Neural cell (in vitro differentiated cells): ENCODE results near the gene FAM110A. TPM values are rescaled to one million over a fixed set of nuclear protein-coding genes. Genes with fewer than 3 reads are reported as not detected.

Experiments used
- H2AFZ ChIP-seq: fragments of 200-600, 300-800 bp; sonication (generic), shearing (Covaris generic); 2 replicates; pipeline ENCODE4 v1.6.0; 2014; ENCODE audit warnings: low read depth, mild to moderate bottlenecking, antibody characterized with exemption, low read length, moderate library complexity
- H3F3A ChIP-seq: fragments of 200-600 bp; shearing (Covaris generic); 2 replicates; pipeline ENCODE4 v1.6.1; 2016; ENCODE audit warnings: mild to moderate bottlenecking, moderate library complexity, mixed read lengths, antibody characterized with exemption, low read length; ENCODE audit not compliant: insufficient read depth, poor library complexity, severe bottlenecking
- H3K27ac ChIP-seq: fragments of 200-600, 300-800 bp; sonication (generic), shearing (Covaris generic); 2 replicates; pipeline ENCODE4 v1.5.1; 2014; ENCODE audit warnings: mild to moderate bottlenecking, low read length, moderate library complexity
- H3K27me3 ChIP-seq: fragments of 300-800, 200-600 bp; sonication (generic), shearing (Covaris generic); 2 replicates; pipeline ENCODE4 v1.6.0; 2014; ENCODE audit warnings: mild to moderate bottlenecking, low read depth, low read length, moderate library complexity; ENCODE audit not compliant: insufficient read depth
- H3K36me3 ChIP-seq: fragments of 300-800, 200-600 bp; sonication (generic), shearing (Covaris generic); 2 replicates; pipeline ENCODE4 v1.5.1; 2014; ENCODE audit warnings: mild to moderate bottlenecking, antibody characterized with exemption, low read length, moderate library complexity; ENCODE audit not compliant: insufficient read depth
- H3K4me2 ChIP-seq: fragments of 300-800, 200-600 bp; sonication (generic), shearing (Covaris generic); 2 replicates; pipeline ENCODE4 v1.6.0; 2014; ENCODE audit warnings: mild to moderate bottlenecking, low read length
- H3K4me3 ChIP-seq: fragments of 300-800, 200-600 bp; sonication (generic), shearing (Covaris generic); 2 replicates; pipeline ENCODE4 v1.5.1; 2014; ENCODE audit warnings: mild to moderate bottlenecking, low read length, moderate library complexity
- H3K79me2 ChIP-seq: fragments of 200-600 bp; shearing (Covaris generic); replicated peaks from 2 replicates; pipeline ENCODE4 v1.6.0; 2014; ENCODE audit warnings: mild to moderate bottlenecking, low read length, moderate library complexity; ENCODE audit not compliant: insufficient read depth
- H3K9ac ChIP-seq: fragments of 300-800, 200-600 bp; sonication (generic), shearing (Covaris generic); 2 replicates; pipeline ENCODE4 v1.6.1; 2016; ENCODE audit warnings: mild to moderate bottlenecking, low read length, mixed read lengths
- H3K9me2 ChIP-seq: fragments of 200-600 bp; shearing (Covaris generic); 2 replicates; pipeline ENCODE4 v1.6.1; 2016; ENCODE audit warnings: mild to moderate bottlenecking, low read length, mixed read lengths; ENCODE audit not compliant: insufficient read depth
- H3K9me3 ChIP-seq: fragments of 200-600, 300-800 bp; sonication (generic), shearing (Covaris generic); 2 replicates; pipeline ENCODE4 v1.6.1; 2016; ENCODE audit warnings: mild to moderate bottlenecking, mixed run types, low read length, moderate library complexity, mixed read lengths
- H4K20me1 ChIP-seq: fragments of 200-600 bp; shearing (Covaris generic); 2 replicates; pipeline ENCODE4 v1.6.1; 2016; ENCODE audit warnings: mild to moderate bottlenecking, mixed run types; ENCODE audit not compliant: insufficient read depth
- EP300 ChIP-seq: fragments of 450-650 bp; conservative IDR thresholded peaks from 2 replicates; pipeline ENCODE4 v1.6.1; 2014; ENCODE audit warnings: antibody characterized with exemption, mild to moderate bottlenecking, moderate library complexity; ENCODE audit not compliant: poor library complexity, severe bottlenecking
- EZH2 ChIP-seq: fragments of 200-600, 300-800 bp; shearing (Covaris generic), sonication (generic); IDR thresholded peaks from 2 replicates; pipeline ENCODE4 v1.6.1; 2014; ENCODE audit warnings: antibody characterized with exemption, low read length, borderline replicate concordance, mild to moderate bottlenecking; ENCODE audit not compliant: insufficient read depth, poor library complexity, severe bottlenecking
- MXI1 ChIP-seq: fragments of 450-650 bp; conservative IDR thresholded peaks from 2 replicates; pipeline ENCODE4 v1.6.1; 2014; ENCODE audit warnings: antibody characterized with exemption, mild to moderate bottlenecking; ENCODE audit not compliant: poor library complexity, severe bottlenecking
- POLR2AphosphoS5 ChIP-seq: IDR thresholded peaks from 2 replicates; pipeline ENCODE4 v1.6.1; 2012
- RAD21 ChIP-seq: fragments of 450-650 bp; conservative IDR thresholded peaks from 2 replicates; pipeline ENCODE4 v1.6.1; 2014; ENCODE audit warnings: antibody characterized with exemption, mild to moderate bottlenecking, moderate library complexity
- SMC3 ChIP-seq: fragments of 450-650 bp; conservative IDR thresholded peaks from 2 replicates; pipeline ENCODE4 v1.6.1; 2014; ENCODE audit warnings: antibody characterized with exemption, mild to moderate bottlenecking, moderate library complexity; ENCODE audit not compliant: poor library complexity
- TAF1 ChIP-seq: IDR thresholded peaks from 2 replicates; pipeline ENCODE4 v1.6.1; 2012; ENCODE audit warnings: low read depth
- polyA plus RNA-seq: library from polyadenylated mRNA; depleted of rRNA; stranded (reverse); fragments of >200 nt; gene quantifications from 2 replicates; pipeline ENCODE4 v1.2.3, GENCODE V29; 2014
- TF ChIP-seq, protein P1 (sequence below): IDR thresholded peaks from 2 replicates; pipeline ENCODE4 v1.6.1; 2012; ENCODE audit warnings: borderline replicate concordance
- TF ChIP-seq, protein P2 (sequence below): fragments of 450-650 bp; IDR thresholded peaks from 2 replicates; pipeline ENCODE4 v1.5.1; 2014; ENCODE audit warnings: antibody characterized with exemption, mild to moderate bottlenecking, moderate library complexity; ENCODE audit not compliant: poor library complexity, severe bottlenecking

The FAM110A gene
- polyA plus RNA-seq, 1 donor from 2014 or later, result 5.8 TPM

GRCh38 chr20:823574-823902, 10.0 kb upstream of the FAM110A start:
- Histone ChIP-seq H3K9me3 (no peaks in the 10 kb centered on the region), H3K27ac (no peak overlapping the region), H3K9me2 (no peaks in the 10 kb centered on the region), H2AFZ (no peak overlapping the region), H3K9ac (no peak overlapping the region), H3K27me3 (no peaks in the 10 kb centered on the region), H3K4me3 (no peak overlapping the region), H3K4me2 (no peak overlapping the region), H3K79me2 (no peaks in the 10 kb centered on the region), H4K20me1 (no peaks in the 10 kb centered on the region), H3K36me3 (no peaks in the 10 kb centered on the region), H3F3A (no peaks in the 10 kb centered on the region)
- TF ChIP-seq EZH2, result no peak
- no peak for TF ChIP-seq EP300
- no peak for TF ChIP-seq POLR2AphosphoS5
- TF ChIP-seq, protein P1, sequence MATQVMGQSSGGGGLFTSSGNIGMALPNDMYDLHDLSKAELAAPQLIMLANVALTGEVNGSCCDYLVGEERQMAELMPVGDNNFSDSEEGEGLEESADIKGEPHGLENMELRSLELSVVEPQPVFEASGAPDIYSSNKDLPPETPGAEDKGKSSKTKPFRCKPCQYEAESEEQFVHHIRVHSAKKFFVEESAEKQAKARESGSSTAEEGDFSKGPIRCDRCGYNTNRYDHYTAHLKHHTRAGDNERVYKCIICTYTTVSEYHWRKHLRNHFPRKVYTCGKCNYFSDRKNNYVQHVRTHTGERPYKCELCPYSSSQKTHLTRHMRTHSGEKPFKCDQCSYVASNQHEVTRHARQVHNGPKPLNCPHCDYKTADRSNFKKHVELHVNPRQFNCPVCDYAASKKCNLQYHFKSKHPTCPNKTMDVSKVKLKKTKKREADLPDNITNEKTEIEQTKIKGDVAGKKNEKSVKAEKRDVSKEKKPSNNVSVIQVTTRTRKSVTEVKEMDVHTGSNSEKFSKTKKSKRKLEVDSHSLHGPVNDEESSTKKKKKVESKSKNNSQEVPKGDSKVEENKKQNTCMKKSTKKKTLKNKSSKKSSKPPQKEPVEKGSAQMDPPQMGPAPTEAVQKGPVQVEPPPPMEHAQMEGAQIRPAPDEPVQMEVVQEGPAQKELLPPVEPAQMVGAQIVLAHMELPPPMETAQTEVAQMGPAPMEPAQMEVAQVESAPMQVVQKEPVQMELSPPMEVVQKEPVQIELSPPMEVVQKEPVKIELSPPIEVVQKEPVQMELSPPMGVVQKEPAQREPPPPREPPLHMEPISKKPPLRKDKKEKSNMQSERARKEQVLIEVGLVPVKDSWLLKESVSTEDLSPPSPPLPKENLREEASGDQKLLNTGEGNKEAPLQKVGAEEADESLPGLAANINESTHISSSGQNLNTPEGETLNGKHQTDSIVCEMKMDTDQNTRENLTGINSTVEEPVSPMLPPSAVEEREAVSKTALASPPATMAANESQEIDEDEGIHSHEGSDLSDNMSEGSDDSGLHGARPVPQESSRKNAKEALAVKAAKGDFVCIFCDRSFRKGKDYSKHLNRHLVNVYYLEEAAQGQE, result no peak
- no peak for TF ChIP-seq RAD21

DNA sequence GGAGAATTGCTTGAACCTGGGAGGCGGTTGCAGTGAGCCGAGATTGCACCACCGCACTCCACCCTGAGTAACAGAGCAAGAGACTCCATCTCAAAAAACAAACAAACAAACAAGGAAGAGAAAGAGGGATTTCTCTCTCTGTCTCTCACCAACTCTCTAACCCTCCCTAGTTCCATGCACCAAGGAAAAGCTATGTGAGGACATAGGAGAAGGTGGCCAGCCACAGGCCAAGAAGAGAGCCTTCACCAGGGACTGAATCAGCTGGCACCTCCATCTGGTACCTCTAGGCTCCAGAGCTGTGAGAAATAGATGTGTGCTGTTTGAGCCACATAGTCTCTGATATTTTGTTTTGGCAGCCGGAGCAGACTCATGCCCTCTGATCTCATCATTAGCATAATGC, 9.0 kb upstream of the FAM110A start:
- Histone ChIP-seq H3K79me2 (no peaks in the 10 kb centered on the region), H3K4me2 (no peak overlapping the region), H3K9me2 (no peaks in the 10 kb centered on the region), H3K4me3 (no peak overlapping the region), H3K27ac (no peak overlapping the region), H3K36me3 (no peaks in the 10 kb centered on the region), H4K20me1 (no peaks in the 10 kb centered on the region), H3F3A (no peaks in the 10 kb centered on the region), H3K9ac (no peak overlapping the region), H3K9me3 (no peaks in the 10 kb centered on the region), H2AFZ (no peak overlapping the region), H3K27me3 (no peaks in the 10 kb centered on the region)
- no peak for TF ChIP-seq RAD21
- TF ChIP-seq POLR2AphosphoS5, result no peak
- no peak for TF ChIP-seq EP300
- TF ChIP-seq, protein P1, result no peak

DNA sequence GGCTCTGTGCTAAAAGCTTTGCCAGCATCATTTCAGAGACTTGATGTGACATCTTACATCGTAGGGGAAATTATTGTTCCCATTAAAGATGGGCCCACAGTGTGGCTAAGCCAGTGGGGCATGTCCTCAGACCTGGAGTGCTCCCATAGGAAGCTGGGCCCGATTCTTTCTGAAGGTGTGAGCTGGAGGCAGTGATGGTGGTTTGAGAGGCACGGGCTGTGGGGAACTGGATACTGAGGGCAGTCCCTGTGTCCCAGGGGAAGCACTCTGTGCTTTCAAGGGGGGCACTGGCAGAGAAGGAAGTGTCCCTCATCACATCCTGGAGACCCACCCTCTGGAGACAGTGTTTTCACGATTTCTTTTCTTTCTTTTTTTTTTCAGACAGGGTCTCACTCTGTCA, 8.6 kb upstream of the FAM110A start:
- no peak overlapping the region for H3K27ac ChIP-seq
- H3K4me2 ChIP-seq, result no peak overlapping the region
- H3K9me2 ChIP-seq, result no peaks in the 10 kb centered on the region
- H3K9me3 ChIP-seq, result no peaks in the 10 kb centered on the region
- H4K20me1 ChIP-seq, result no peaks in the 10 kb centered on the region
- no peak overlapping the region for H2AFZ ChIP-seq
- no peaks in the 10 kb centered on the region for H3K27me3 ChIP-seq
- no peaks in the 10 kb centered on the region for H3F3A ChIP-seq
- no peaks in the 10 kb centered on the region for H3K36me3 ChIP-seq
- no peak overlapping the region for H3K9ac ChIP-seq
- no peaks in the 10 kb centered on the region for H3K79me2 ChIP-seq
- TF ChIP-seq RAD21 (no peak), TAF1 (no peak), MXI1 (no peak), EP300 (no peak), SMC3 (no peak), EZH2 (no peak), POLR2AphosphoS5 (no peak)
- TF ChIP-seq, protein P1, result no peak
- TF ChIP-seq, protein P2, sequence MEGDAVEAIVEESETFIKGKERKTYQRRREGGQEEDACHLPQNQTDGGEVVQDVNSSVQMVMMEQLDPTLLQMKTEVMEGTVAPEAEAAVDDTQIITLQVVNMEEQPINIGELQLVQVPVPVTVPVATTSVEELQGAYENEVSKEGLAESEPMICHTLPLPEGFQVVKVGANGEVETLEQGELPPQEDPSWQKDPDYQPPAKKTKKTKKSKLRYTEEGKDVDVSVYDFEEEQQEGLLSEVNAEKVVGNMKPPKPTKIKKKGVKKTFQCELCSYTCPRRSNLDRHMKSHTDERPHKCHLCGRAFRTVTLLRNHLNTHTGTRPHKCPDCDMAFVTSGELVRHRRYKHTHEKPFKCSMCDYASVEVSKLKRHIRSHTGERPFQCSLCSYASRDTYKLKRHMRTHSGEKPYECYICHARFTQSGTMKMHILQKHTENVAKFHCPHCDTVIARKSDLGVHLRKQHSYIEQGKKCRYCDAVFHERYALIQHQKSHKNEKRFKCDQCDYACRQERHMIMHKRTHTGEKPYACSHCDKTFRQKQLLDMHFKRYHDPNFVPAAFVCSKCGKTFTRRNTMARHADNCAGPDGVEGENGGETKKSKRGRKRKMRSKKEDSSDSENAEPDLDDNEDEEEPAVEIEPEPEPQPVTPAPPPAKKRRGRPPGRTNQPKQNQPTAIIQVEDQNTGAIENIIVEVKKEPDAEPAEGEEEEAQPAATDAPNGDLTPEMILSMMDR, result no peak
- H3K4me3 ChIP-seq, result no peak overlapping the region
